NCI-H1105 treated with DMSO at 0.1 percent for 48 hours (cell line): ENCODE measurements around the gene ABHD4.
"Not testable (repeated sequence)": the region's sequence is repeated elsewhere in the genome, so short reads cannot be mapped to it uniquely, and the experiment has no call there.

Experiments
- DNase-seq: peaks from one replicate; lab custom pipeline; 2025; lab: John Stamatoyannopoulos, UW

The ABHD4 gene

GRCh38 chr14:22627506-22628263 lies 29.6 kb downstream of the ABHD4 start:
- no peak for DNase-seq

GRCh38 chr14:22629361-22629760 lies 31.3 kb downstream of the ABHD4 start:
- DNase-seq: no peak

GRCh38 chr14:22630066-22630465 lies 32.0 kb downstream of the ABHD4 start:
- no peak for DNase-seq

- DNase-seq: no peak
Observed at GRCh38 chr14:22630486-22630885, 32.4 kb downstream of the ABHD4 start.

GRCh38 chr14:22634233-22634900 lies 36.3 kb downstream of the ABHD4 start:
- DNase-seq: no peak

GRCh38 chr14:22635980-22636379 lies 37.9 kb downstream of the ABHD4 start:
- not testable (repeated sequence) for DNase-seq

GRCh38 chr14:22640192-22640591 lies 42.1 kb downstream of the ABHD4 start:
- no peak for DNase-seq

- DNase-seq: no peak
Observed at GRCh38 chr14:22641846-22642245, 43.7 kb downstream of the ABHD4 start.

- no peak for DNase-seq
Observed at GRCh38 chr14:22644305-22644635, 46.2 kb downstream of the ABHD4 start, which contains the start of gene OR6J1. TSS of gene OR6J1 (minus strand) at chr14:22644352. CDS start at chr14:22634811, 9,541 bp downstream.

GRCh38 chr14:22646570-22647254 lies 48.6 kb downstream of the ABHD4 start:
- DNase-seq: no peak

GRCh38 chr14:22648506-22648905 lies 50.4 kb downstream of the ABHD4 start:
- no peak for DNase-seq

GRCh38 chr14:22650046-22650739 lies 52.1 kb downstream of the ABHD4 start:
- no peak for DNase-seq

- DNase-seq: no peak
Observed at GRCh38 chr14:22650960-22651521, 52.9 kb downstream of the ABHD4 start.

GRCh38 chr14:22651586-22651985 lies 53.5 kb downstream of the ABHD4 start:
- DNase-seq: no peak

- peak; percentile 53 for DNase-seq
Observed at GRCh38 chr14:22653012-22653621, 55.0 kb downstream of the ABHD4 start.

GRCh38 chr14:22656226-22656625 lies 58.1 kb downstream of the ABHD4 start:
- DNase-seq: no peak

- no peak for DNase-seq
Observed at GRCh38 chr14:22656945-22657731, 59.0 kb downstream of the ABHD4 start.

GRCh38 chr14:22657861-22658260 lies 59.8 kb downstream of the ABHD4 start:
- peak; percentile 30 for DNase-seq

- no peak for DNase-seq
Observed at GRCh38 chr14:22658946-22659345, 60.8 kb downstream of the ABHD4 start.

- DNase-seq: no peak
Observed at GRCh38 chr14:22660654-22661053, 62.6 kb downstream of the ABHD4 start.
